ENCODE results near the gene HYPK.

Gene HYPK

DNA sequence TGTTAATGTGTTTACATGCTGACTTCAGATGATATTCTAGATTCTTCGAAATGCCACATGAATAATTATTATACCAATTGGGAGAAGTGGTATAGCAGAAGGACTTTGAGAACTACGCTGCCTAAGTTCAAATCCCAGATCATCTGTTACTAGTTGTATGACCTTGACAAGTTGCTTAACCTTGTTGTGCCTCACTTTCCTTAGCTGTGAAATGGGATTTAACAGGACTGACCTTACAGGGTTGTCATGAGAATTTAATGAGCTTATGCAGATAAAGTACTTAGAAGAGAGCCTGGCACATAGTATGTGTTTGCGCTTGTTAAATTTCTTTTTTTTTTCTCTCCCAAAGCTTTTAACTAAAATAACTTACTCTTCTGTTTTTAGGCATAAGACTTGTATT lies 50.9 kb downstream of the HYPK start:
- DNase-seq (ENCODE audit: low read depth in 2 of 2) = no peak

DNA sequence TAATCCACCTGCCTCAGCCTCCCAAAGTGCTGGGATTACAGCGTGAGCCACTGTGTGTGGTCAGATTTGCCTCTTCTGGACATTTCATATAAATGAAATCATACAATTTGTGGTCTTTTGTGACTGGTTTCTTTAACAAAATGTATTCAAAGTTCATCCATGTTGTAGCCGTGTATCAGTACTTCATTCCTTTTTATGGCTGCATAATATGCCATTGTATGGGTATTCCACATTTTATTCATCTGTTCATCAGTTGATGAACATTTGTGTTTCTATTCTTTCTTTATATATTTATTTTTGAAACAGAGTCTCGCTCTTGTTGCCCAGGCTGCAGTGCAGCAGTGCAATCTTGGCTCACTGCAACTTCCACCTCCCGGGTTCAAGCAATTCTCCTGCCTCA lies 52.2 kb downstream of the HYPK start:
- DNase-seq (ENCODE audit: low read depth in 2 of 2) = no peak

Data from stimulated activated CD8-positive, alpha-beta memory T cell treated with anti-CD3 and anti-CD28 coated beads, Interleukin-7, amount 100 ng/mL, for 1 hour (primary cell).